HG02970 (cell line): ENCODE data around the gene UBAC2.
"Not testable (repeated sequence)": the region's sequence is repeated elsewhere in the genome, so short reads cannot be mapped to it uniquely, and the experiment has no call there.

Experiments
- ATAC-seq: cut with Tn5 transposase; IDR thresholded peaks from one replicate; pipeline ENCODE4 v1.9.1; 2021; ENCODE audit warnings: mild to moderate bottlenecking, moderate library complexity, moderate number of reproducible peaks; ENCODE audit not compliant: unreplicated experiment, low FRiP score

UBAC2 gene

GRCh38 chr13:99385940-99386339 is 185.3 kb downstream of the UBAC2 start:
- ATAC-seq, result no peak

DNA sequence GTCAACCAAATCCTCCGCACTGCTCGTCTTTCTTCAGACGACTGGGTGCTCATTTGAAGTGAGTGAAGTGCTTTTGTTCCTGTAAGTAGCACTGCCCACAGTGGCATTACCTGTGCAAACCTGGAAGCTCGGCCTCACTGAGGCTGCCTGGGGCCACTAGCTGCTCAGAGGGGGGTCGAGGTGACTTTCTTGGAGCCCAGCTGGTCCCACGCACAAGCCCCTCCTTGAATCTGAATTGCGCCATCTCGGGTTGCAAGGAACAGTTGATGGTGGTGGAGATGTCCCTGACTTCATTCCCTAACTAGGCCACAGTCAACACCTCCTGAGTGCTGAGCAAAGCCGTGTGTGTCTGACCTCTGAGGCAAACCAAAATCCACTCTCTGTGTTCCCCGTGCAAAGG is 185.8 kb downstream of the UBAC2 start:
- ATAC-seq, result no peak

GRCh38 chr13:99386911-99387788 is 186.5 kb downstream of the UBAC2 start:
- ATAC-seq, result no peak

DNA sequence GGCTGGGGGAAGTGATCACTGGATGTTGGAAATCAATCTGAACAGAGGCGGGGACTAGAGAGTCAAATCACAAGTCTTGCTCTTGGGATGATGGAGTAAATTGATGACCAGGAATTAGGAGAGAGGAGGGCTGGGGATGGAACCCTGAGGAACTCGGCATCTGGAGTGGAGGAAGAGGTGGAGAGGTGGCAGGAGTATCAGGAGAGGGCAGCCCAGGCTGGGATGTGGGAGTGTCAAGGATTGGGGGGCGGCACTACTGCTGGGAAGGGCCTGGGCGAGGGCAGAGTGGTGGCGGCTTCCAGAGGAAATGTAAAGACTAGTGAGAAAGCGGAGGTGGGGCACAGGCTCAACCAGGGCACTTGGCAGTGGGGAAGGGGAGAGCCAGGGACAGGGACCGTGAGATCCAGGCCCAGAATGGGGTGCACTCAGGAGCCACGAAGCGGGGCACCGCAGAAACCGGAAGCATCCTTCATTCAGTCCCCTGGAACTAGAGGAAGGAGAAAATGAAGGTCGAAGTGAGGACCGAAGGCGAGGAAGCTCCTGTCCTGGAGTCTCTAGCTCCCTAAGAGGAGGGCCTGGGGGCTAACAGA is 187.8 kb downstream of the UBAC2 start:
- ATAC-seq, result no peak

DNA sequence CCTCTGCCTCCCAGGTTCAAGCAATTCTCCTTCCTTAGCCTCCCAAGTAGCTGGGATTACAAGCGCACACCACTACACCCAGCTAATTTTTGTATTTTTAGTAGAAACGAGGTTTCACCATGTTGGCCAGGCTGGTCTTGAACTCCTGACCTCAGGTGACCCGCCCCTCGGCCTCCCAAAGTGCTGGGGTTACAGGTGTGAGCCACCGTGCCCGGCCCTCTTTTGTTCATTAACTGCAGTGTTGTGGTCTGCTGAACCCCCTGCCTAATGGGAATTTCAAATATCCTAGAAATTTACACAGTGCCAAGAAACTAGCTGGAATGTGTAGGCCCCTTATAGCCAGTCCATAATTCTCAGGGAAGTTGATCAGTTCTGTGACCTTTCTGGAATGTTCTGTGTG is 188.4 kb downstream of the UBAC2 start:
- ATAC-seq, result not testable (repeated sequence)

DNA sequence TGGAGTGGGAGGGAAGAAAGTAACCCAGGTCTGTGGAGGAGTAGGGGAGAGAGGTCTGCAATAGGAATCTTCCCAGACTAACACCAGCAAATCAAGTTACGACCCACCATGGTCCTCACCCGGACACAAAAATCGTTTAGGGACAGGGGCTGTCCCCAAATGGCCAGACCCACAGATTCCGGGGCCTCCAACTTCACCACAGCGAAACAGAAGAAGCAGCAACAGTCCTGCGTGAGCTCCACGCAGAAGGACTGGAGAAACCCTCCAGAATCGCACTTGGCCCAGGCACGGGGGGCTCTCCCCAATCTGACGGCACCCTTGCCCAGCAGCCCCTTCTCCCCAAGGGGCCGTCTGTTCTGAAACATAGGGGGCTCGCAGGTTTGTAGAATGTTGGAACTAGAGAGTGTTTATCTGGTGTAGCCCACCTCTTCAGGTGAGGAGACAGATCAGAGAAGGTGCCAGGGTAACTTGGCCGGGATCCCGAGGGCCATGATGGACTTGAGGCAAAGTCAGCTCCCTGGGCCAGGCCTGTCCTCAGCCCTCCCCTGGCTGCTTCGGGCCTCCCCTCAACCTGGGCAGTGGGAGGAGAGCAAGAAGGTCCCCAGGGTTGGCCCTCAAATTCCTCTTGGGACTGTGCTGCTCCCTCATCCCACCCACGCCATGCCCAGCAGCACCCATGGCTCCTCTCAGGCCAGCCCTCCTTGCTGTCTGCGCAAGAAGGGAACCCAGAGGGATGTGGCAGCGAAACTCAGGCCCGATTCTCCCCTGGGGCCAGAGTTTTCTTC is 189.1 kb downstream of the UBAC2 start:
- no peak for ATAC-seq

- ATAC-seq, result no peak
These were observed 189.9 kb downstream of the UBAC2 start for GRCh38 chr13:99390601-99391000.

GRCh38 chr13:99391781-99392469 is 191.3 kb downstream of the UBAC2 start:
- ATAC-seq, result no peak

DNA sequence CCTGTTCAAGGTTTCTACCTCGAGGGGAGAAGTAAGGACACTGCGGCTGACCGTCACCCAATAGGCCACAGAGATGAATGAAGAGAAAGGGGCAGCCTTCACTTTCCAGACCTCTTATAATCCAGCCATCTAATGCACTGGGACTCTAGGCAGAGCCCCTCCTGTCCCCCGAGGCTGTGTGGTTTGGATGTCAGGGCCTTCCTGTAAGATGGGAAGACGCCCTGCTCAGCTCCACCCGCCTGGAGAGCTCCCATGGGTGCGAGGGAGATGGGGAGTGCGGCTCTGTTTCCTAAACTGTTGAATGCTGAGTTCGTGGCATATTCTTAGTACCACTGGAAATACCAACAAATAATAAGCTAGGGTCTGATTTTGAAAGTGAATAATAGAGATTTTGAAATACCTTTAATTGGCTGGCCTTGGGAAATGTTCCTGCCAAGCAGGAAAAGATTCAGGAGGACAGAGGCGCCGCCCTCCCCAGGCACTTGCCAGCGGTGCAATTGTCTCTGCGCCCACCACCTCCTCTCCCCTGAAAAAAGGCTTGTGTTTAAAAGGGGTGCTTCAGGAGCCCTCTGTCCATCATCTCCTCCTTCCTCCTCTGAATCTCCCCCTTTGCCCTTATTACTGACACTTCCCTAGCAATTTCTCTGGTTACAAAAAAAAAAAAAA is 191.9 kb downstream of the UBAC2 start:
- ATAC-seq, result no peak

GRCh38 chr13:99393391-99393790 is 192.7 kb downstream of the UBAC2 start:
- not testable (repeated sequence) for ATAC-seq

DNA sequence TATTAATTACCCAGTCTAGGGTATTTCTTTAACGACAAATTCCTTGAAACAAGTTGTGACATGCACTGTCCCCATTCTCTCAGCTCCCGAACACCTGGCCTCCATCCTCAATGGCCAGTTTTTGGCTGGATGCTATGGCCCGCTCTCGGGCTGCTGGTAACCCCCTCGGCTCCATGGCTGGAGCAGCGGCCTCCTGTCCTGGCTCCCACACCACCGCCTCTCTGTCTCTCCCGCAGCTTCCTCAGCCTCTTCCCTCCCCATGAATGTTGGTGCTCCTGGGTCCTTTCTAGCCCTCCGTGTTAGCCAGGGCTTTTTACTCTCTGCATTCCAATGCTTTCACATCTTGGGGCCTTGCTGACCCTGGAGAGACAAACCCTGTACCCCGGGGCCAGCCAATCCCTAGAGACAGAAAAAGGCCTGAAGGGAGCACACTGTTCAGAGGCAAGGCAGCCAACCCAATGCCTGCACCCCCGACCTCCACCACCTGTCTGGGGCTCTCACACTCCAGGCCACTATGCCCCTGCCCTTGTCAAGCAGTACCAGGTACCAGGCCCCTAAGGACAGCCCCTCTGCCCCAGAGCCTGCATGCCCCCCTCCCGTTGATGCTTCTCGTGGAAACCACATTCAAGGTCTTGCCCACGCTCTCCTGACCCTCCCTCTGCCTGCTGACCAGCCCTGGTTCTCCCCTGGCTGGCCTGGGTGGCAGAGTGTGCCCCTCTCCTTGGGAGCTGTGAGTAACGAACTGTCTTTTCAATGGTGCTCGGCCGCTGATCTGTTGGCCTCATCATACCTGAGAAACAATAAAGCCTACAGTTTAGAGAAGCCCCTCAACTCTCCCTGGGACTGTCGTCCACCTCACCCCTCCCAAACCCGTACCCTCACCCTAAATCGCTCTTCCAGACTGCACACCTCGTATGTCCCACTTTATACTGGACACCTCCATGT is 193.4 kb downstream of the UBAC2 start:
- no peak for ATAC-seq

DNA sequence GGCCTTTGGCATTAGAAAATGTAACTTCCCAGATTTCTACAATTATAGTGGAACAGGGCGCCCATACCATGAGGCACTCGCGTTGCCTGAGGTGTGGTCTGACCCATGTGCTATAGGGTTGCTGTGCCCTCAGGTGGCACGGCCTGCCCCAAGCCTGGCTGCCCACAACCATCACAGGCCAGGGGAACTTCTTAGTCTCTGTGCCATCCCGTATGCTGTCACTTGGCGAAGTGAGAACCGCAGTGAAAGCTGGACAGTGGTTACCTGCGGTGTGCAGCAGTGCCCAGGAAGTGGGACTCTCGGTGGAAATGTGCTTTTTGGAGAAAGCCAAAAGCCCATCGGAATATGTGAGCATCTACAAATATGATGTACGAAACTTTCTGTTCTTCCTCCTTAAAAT is 194.8 kb downstream of the UBAC2 start:
- ATAC-seq, result no peak

- ATAC-seq, result no peak
These were observed 195.8 kb downstream of the UBAC2 start for GRCh38 chr13:99396446-99396845.

DNA sequence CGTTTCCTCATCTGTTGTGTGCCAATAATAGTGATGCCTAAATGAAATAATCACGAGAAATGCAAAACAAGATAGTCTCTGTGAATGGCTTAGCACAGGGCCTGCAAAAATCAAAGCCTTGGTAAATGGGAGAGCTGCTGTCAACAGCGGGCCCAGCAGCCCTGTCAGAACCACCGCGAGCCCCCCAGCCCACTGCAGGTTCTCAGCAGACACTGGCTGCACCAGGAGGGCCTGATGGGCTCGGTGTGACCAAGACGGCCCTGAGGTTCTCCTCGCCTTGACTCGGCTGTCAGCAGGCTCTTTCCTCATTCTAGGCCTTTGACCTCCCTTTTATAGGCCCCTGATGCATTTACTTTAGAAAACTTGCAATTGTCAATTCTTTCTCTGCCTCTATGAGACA is 197.4 kb downstream of the UBAC2 start:
- ATAC-seq, result no peak

DNA sequence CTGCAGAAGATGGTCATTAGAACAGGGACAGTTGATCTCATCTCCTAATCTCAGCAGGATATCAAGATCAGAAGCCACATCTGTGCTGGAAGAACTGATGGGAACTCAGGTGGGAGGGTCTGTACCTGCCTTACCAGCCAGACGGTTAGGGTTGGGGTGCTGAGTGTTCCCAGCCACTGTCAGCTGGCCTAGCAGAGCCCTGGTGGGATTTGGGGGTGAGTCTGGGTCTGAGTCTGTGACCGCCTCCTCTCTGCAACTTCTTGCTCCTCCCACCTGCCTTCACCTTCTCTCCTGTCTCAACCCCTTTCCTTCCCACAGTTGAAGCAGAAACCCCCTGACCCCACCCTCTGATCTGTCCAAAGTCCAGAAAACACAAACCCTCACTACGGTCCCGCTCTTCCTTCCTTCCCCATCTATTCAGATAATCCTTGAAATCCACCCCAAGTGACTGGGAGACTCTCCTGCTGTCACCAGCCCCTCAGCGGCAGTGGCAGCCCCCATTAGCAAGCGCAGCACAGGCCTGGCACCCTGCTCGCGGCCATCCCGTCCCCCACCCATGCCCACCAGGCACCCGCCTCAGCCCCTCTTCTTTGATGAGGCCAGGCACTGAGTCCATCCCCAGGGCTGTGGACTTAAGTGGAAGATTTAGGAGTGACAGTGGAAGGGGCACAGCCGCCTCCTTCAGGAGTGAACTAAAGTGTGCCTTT is 198.4 kb downstream of the UBAC2 start:
- ATAC-seq, result no peak

GRCh38 chr13:99399623-99399974 is 198.9 kb downstream of the UBAC2 start:
- ATAC-seq, result no peak

- no peak for ATAC-seq
These were observed 202.9 kb downstream of the UBAC2 start for GRCh38 chr13:99403458-99403971.

GRCh38 chr13:99404005-99404755 is 203.5 kb downstream of the UBAC2 start:
- ATAC-seq, result no peak
